Activated CD4-positive, alpha-beta T cell treated with anti-CD3 and anti-CD28 coated beads, Interleukin-2, amount 10 ng/mL, durations not matched to agents 24 days and 14 days (primary cell): Measurements from ENCODE around the gene CREG1. TPM values are rescaled to one million over a fixed set of nuclear protein-coding genes. Genes with fewer than 3 reads are reported as not detected.

Experiments used
- DNase-seq: peaks from one replicate; pipeline ENCODE4 v3.0.0; 2022
- H3K27ac Mint-ChIP-seq: one replicate; pipeline ENCODE4 v1.8.0; 2022; ENCODE audit warnings: mild to moderate bottlenecking, mixed read lengths
- H3K27me3 Mint-ChIP-seq: one replicate; pipeline ENCODE4 v1.8.0; 2022; ENCODE audit warnings: mixed read lengths
- H3K36me3 Mint-ChIP-seq: one replicate; pipeline ENCODE4 v1.8.0; 2022; ENCODE audit warnings: low read depth, mild to moderate bottlenecking, mixed read lengths
- H3K4me1 Mint-ChIP-seq: one replicate; pipeline ENCODE4 v1.8.0; 2021; ENCODE audit warnings: mixed read lengths
- H3K4me3 Mint-ChIP-seq: one replicate; pipeline ENCODE4 v1.8.0; 2022; ENCODE audit warnings: mild to moderate bottlenecking, moderate library complexity, mixed read lengths
- H3K9me3 Mint-ChIP-seq: one replicate; pipeline ENCODE4 v1.8.0; 2021; ENCODE audit warnings: mixed read lengths
- intact Hi-C: fragments of 100-400 bp; cut with micrococcal nuclease; formaldehyde crosslinking; loops from one replicate; pipeline ENCODE4 v1.15.1; 2023
- total RNA-seq: library from RNA; stranded (reverse); gene quantifications from 2 replicates; pipeline ENCODE4 v1.2.3, GENCODE V29; 2022

Gene CREG1
- total RNA-seq, 1 donor from 2014 or later, result 12.3 TPM

DNA sequence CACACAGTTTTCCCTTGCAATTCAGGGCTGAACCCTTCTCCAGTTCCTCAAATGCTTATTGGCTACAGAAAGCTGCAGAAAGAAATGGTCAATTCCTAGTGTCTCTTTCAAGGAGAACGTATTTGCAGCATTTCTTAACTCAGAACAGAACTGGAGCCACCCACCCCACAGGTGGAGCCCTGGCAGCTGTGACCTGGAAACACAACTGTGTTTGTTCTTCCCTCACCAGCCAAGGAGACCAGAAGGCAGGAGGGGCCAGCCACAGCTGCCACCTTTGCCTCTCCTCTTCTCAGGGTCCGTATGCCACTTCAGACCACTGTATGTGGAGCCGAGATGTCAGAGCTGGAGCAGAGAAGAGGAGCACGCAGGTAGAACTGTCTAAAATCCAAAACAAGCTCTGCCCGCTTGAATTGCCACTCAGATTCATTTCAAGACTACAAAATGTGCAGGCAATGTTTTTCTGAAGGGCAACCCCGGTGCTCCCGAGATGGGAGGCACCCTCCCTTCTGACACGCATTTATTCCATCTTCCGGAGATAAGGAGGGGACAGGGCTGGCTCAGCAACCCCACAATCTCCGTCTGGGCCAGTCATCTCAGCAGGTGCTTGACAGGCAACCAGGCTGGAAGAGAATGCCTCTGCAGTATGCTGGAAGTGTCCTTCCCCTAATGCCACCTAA, 51.9 kb downstream of the CREG1 start:
- intact Hi-C loops, result no loop called here
- no peaks in the 10 kb centered on the region for H3K9me3 Mint-ChIP-seq

GRCh38 chr1:167500283-167500860, 53.2 kb downstream of the CREG1 start:
- Mint-ChIP-seq H3K4me3 (peak overlapping the region; percentile 76), H3K9me3 (no peaks in the 10 kb centered on the region), H3K4me1 (peaks cover 93% of the 10 kb centered on the region), H3K27me3 (no peaks in the 10 kb centered on the region), H3K27ac (peak overlapping the region; percentile 95), H3K36me3 (peaks cover 71% of the 10 kb centered on the region)
- no peak for DNase-seq
- intact Hi-C loops, result loop anchor here (1.0 kb wide), 3 partner anchors 8 to 26 kb away; no protein-coding TSS in a partner anchor

More for the DNA sequence above, 51.9 kb downstream of the CREG1 start:
- DNase-seq, result peak; percentile 76
- Mint-ChIP-seq H3K36me3 (peaks cover 63% of the 10 kb centered on the region), H3K27ac (peak overlapping the region; percentile 83), H3K4me1 (peaks cover 88% of the 10 kb centered on the region), H3K4me3 (peak overlapping the region; percentile 76), H3K27me3 (no peaks in the 10 kb centered on the region)

GRCh38 chr1:167499664-167500101, 53.9 kb downstream of the CREG1 start:
- Mint-ChIP-seq H3K4me1 (peaks cover 93% of the 10 kb centered on the region), H3K9me3 (no peaks in the 10 kb centered on the region), H3K27ac (peak overlapping the region; percentile 95), H3K36me3 (peaks cover 72% of the 10 kb centered on the region), H3K27me3 (no peaks in the 10 kb centered on the region), H3K4me3 (peak overlapping the region; percentile 76)
- DNase-seq, result peak; percentile 77
- intact Hi-C loops, result loop anchor here (1.0 kb wide), 4 partner anchors 7 to 52 kb away; no protein-coding TSS in a partner anchor

DNA sequence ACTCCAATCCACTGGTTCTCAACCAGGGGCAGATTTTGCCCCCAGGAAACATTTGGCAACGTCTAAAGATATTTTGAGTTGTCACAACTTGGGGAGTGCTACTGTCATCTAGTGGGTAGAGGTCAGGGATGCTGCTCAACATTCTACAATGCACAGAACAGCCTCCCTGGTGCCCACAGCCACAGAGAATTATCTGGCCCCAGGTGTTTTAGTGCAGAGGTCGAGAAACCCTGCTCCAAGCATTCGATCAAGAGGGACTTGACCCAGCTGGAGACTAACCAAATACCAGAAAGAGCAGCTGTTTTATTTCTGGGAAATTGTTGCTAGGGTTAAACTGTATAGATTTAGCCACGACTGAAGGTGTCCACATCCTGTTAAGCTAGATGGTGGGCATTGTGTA, 54.5 kb downstream of the CREG1 start:
- Mint-ChIP-seq H3K4me3 (peak overlapping the region; percentile 76), H3K9me3 (no peaks in the 10 kb centered on the region), H3K27ac (peak overlapping the region; percentile 95), H3K27me3 (no peaks in the 10 kb centered on the region), H3K36me3 (peaks cover 72% of the 10 kb centered on the region), H3K4me1 (peaks cover 93% of the 10 kb centered on the region)
- intact Hi-C loops, result loop anchor here (1.0 kb wide), 1 partner anchor 52 kb away; no protein-coding TSS in a partner anchor
- DNase-seq, result no peak

GRCh38 chr1:167496797-167497619, 56.6 kb downstream of the CREG1 start:
- H3K4me3 Mint-ChIP-seq, result peak overlapping the region; percentile 10
- H3K27ac Mint-ChIP-seq, result peak overlapping the region; percentile 35
- H3K36me3 Mint-ChIP-seq, result peaks cover 63% of the 10 kb centered on the region

GRCh38 chr1:167493372-167493771, 60.2 kb downstream of the CREG1 start:
- Mint-ChIP-seq H3K27me3 (no peaks in the 10 kb centered on the region), H3K4me1 (peaks cover 85% of the 10 kb centered on the region), H3K4me3 (peak overlapping the region; percentile 79), H3K27ac (peak overlapping the region; percentile 94), H3K9me3 (no peaks in the 10 kb centered on the region), H3K36me3 (peaks cover 69% of the 10 kb centered on the region)
- intact Hi-C loops, result no loop called here
- DNase-seq, result no peak

More at GRCh38 chr1:167496797-167497619, 56.6 kb downstream of the CREG1 start:
- Mint-ChIP-seq H3K27me3 (no peaks in the 10 kb centered on the region), H3K4me1 (peaks cover 89% of the 10 kb centered on the region), H3K9me3 (no peaks in the 10 kb centered on the region)
- DNase-seq, result no peak
- intact Hi-C loops, result no loop called here

DNA sequence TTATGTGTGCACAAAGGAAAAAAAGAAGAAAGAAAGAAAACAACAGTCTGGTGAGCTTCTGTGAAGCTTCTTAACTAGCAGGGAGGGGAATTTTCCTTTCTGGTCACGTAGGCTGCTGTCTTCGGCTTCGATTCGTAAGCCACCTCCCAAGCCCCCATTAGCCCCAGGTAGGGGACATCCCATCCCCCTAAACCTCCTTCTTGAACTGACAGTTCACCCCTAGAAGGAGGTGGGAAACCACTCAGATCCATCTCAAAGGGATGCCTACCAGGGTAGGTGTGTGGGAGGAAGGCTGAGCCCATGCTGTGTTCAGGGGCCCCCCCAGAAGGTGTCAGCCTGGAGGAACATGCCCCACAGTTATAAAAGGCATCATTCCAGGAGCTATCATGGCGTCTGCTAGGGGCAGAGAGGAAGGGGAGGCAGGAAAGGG, 61.1 kb downstream of the CREG1 start:
- peak overlapping the region; percentile 94 for H3K27ac Mint-ChIP-seq

GRCh38 chr1:167491586-167492461, 61.7 kb downstream of the CREG1 start:
- Mint-ChIP-seq H3K27me3 (no peaks in the 10 kb centered on the region), H3K36me3 (peaks cover 65% of the 10 kb centered on the region), H3K9me3 (no peaks in the 10 kb centered on the region), H3K4me3 (peak overlapping the region; percentile 79), H3K27ac (peak overlapping the region; percentile 94), H3K4me1 (peaks cover 84% of the 10 kb centered on the region)
- DNase-seq, result peak; percentile 83
- intact Hi-C loops, result loop anchor here (1.0 kb wide), 5 partner anchors 8 to 36 kb away; partner anchors contain the start of gene CD247

More for the DNA sequence above, 61.1 kb downstream of the CREG1 start:
- Mint-ChIP-seq H3K36me3 (peaks cover 68% of the 10 kb centered on the region), H3K27me3 (no peaks in the 10 kb centered on the region), H3K4me1 (peaks cover 84% of the 10 kb centered on the region), H3K9me3 (no peaks in the 10 kb centered on the region), H3K4me3 (peak overlapping the region; percentile 79)
- peak; percentile 79 for DNase-seq
- intact Hi-C loops, result loop anchor here (1.0 kb wide), 5 partner anchors 8 to 36 kb away; partner anchors contain the start of gene CD247

Other genes with a start within 250 kb of the CREG1 start
- gene CD247, start 35.2 kb downstream of the CREG1 start, total RNA-seq, result 183 and 186 TPM in 2 replicates
- 74.7 and 81.0 TPM in 2 replicates for gene RCSD1, start 76.5 kb upstream of the CREG1 start, total RNA-seq
- gene MPZL1, start 168.2 kb upstream of the CREG1 start, total RNA-seq, result 39.3 and 41.8 TPM in 2 replicates